ENCODE measurements around the gene CDH4. TPM values are rescaled to one million over a fixed set of nuclear protein-coding genes. Genes with fewer than 3 reads are reported as not detected.

CDH4 gene
- total and polyA plus RNA-seq, 12 donors = 0.04 to 0.25 (median 0.08) TPM; not detected in 5

- ATAC-seq (no peak), DNase-seq (no peak)
- no peaks in the 10 kb centered on the region for H3K9me3 ChIP-seq
- peaks cover 0 to 3% (median 0%) of the 10 kb centered on the region in 9 donors for H3K4me1 ChIP-seq
- H3K4me3 ChIP-seq = no peak overlapping the region
- no peaks in the 10 kb centered on the region for H3K36me3 ChIP-seq
- intact Hi-C loops (cut with DNase I) = no loop called here
- peaks cover 0 to 14% (median 0%) of the 10 kb centered on the region in 7 donors for H3K27me3 ChIP-seq
- WGBS, 2 donors = 72 to 75% methylated on average over 13 of the region's 13 CpGs
- no peak overlapping the region for H3K27ac ChIP-seq
- no peak for TF ChIP-seq CTCF (IDR thresholded peaks at IDR 0.05)
These were observed 408.5 kb downstream of the CDH4 start for GRCh38 chr20:61660559-61660958.

GRCh38 chr20:61661025-61661424 is 409.0 kb downstream of the CDH4 start:
- H3K27me3 ChIP-seq = peaks cover 0 to 11% (median 0%) of the 10 kb centered on the region in 7 donors
- intact Hi-C loops (cut with DNase I) = no loop called here
- no peak for ATAC-seq
- H3K27ac ChIP-seq = no peak overlapping the region
- TF ChIP-seq CTCF (IDR thresholded peaks at IDR 0.05) = no peak
- no peaks in the 10 kb centered on the region for H3K36me3 ChIP-seq
- no peaks in the 10 kb centered on the region for H3K9me3 ChIP-seq
- no peak overlapping the region for H3K4me3 ChIP-seq
- no peak for DNase-seq
- peaks cover 0 to 3% (median 0%) of the 10 kb centered on the region in 9 donors for H3K4me1 ChIP-seq
- WGBS, 2 donors = 92% methylated on average over 8 of the region's 8 CpGs

GRCh38 chr20:61661583-61661982 is 409.5 kb downstream of the CDH4 start:
- no peaks in the 10 kb centered on the region for H3K9me3 ChIP-seq
- intact Hi-C loops (cut with DNase I) = no loop called here
- DNase-seq (no peak), ATAC-seq (no peak)
- 89 to 96% methylated on average over 13 of the region's 13 CpGs for WGBS, 2 donors
- TF ChIP-seq CTCF (IDR thresholded peaks at IDR 0.05) = no peak
- H3K36me3 ChIP-seq = no peaks in the 10 kb centered on the region
- H3K27ac ChIP-seq = no peak overlapping the region
- peaks cover 0 to 3% (median 0%) of the 10 kb centered on the region in 9 donors for H3K4me1 ChIP-seq
- H3K4me3 ChIP-seq = no peak overlapping the region
- H3K27me3 ChIP-seq = peaks cover 0 to 14% (median 0%) of the 10 kb centered on the region in 7 donors

- peaks cover 0 to 22% (median 0%) of the 10 kb centered on the region in 7 donors for H3K27me3 ChIP-seq
- no peaks in the 10 kb centered on the region for H3K36me3 ChIP-seq
- DNase-seq (no peak), ATAC-seq (no peak)
- no peak for TF ChIP-seq CTCF (IDR thresholded peaks at IDR 0.05)
- peaks cover 0 to 3% (median 0%) of the 10 kb centered on the region in 9 donors for H3K4me1 ChIP-seq
- H3K27ac ChIP-seq = no peak overlapping the region
- intact Hi-C loops (cut with DNase I) = no loop called here
- no peaks in the 10 kb centered on the region for H3K9me3 ChIP-seq
- no peak overlapping the region for H3K4me3 ChIP-seq
- WGBS, 2 donors = 75 to 85% methylated on average over 32 of the region's 32 CpGs
These were observed 410.3 kb downstream of the CDH4 start for GRCh38 chr20:61662226-61662967.

All from heart right ventricle (tissue), 16 donors.